NOMO-1 treated with DMSO at 0.1 percent for 48 hours (cell line): ENCODE data around the gene CD9.

ENCODE experiments used
- DNase-seq: peaks from one replicate; lab custom pipeline; 2025; ENCODE audit not compliant: unreplicated experiment; lab: John Stamatoyannopoulos, UW

The CD9 gene

GRCh38 chr12:6218347-6218925 is 18.2 kb downstream of the CD9 start:
- no peak for DNase-seq

- DNase-seq = no peak
These were observed 19.8 kb downstream of the CD9 start for GRCh38 chr12:6219980-6220379.

GRCh38 chr12:6221146-6221545 is 20.9 kb downstream of the CD9 start:
- no peak for DNase-seq

GRCh38 chr12:6222078-6222654 is 22.0 kb downstream of the CD9 start:
- DNase-seq = no peak

- DNase-seq = no peak
These were observed 23.3 kb downstream of the CD9 start for GRCh38 chr12:6223545-6223944.

GRCh38 chr12:6224550-6224949 is 24.4 kb downstream of the CD9 start:
- no peak for DNase-seq

- no peak for DNase-seq
These were observed 25.4 kb downstream of the CD9 start for GRCh38 chr12:6225630-6226001.

GRCh38 chr12:6226002-6226678 is 25.9 kb downstream of the CD9 start:
- no peak for DNase-seq

- DNase-seq = no peak
These were observed 26.5 kb downstream of the CD9 start for GRCh38 chr12:6226679-6227051.

GRCh38 chr12:6228535-6229223 is 28.5 kb downstream of the CD9 start:
- no peak for DNase-seq

GRCh38 chr12:6229224-6230218 is 29.3 kb downstream of the CD9 start:
- DNase-seq = peak; percentile 52

- DNase-seq = peak; percentile 87
These were observed 30.3 kb downstream of the CD9 start for GRCh38 chr12:6230321-6231110.

- no peak for DNase-seq
These were observed 31.4 kb downstream of the CD9 start for GRCh38 chr12:6231359-6232268.

- DNase-seq = no peak
These were observed 33.1 kb downstream of the CD9 start for GRCh38 chr12:6233121-6233971.

- no peak for DNase-seq
These were observed 34.0 kb downstream of the CD9 start for GRCh38 chr12:6234214-6234613.

GRCh38 chr12:6234906-6235305 is 34.7 kb downstream of the CD9 start:
- no peak for DNase-seq

GRCh38 chr12:6235499-6235898 is 35.3 kb downstream of the CD9 start:
- no peak for DNase-seq

- no peak for DNase-seq
These were observed 35.9 kb downstream of the CD9 start for GRCh38 chr12:6235906-6236640.
